ENCODE measurements around the gene TMC7.
"Not testable (repeated sequence)": the region's sequence is repeated elsewhere in the genome, so short reads cannot be mapped to it uniquely, and the experiment has no call there.

TMC7 gene

GRCh38 chr16:18983565-18984434 lies at the start of gene TMC7:
TMC7 (plus strand) TSS chr16:18983934; CDS start chr16:18984064, 130 bp downstream.
- peak; percentile 73 for DNase-seq

GRCh38 chr16:18936727-18937340 lies 46.9 kb upstream of the TMC7 start:
- no peak for DNase-seq

- DNase-seq: no peak
Measured at GRCh38 chr16:18937390-18937789, 46.3 kb upstream of the TMC7 start.

GRCh38 chr16:18938986-18939385 lies 44.7 kb upstream of the TMC7 start:
- no peak for DNase-seq

GRCh38 chr16:18941471-18941870 lies 42.3 kb upstream of the TMC7 start:
- no peak for DNase-seq

- DNase-seq: no peak
Measured at GRCh38 chr16:18942061-18942460, 41.7 kb upstream of the TMC7 start.

GRCh38 chr16:18943414-18943813 lies 40.3 kb upstream of the TMC7 start:
- no peak for DNase-seq

GRCh38 chr16:18945233-18945632 lies 38.5 kb upstream of the TMC7 start:
- no peak for DNase-seq

- no peak for DNase-seq
Measured at GRCh38 chr16:18948372-18949020, 35.2 kb upstream of the TMC7 start.

GRCh38 chr16:18950469-18951185 lies 33.1 kb upstream of the TMC7 start:
- DNase-seq: no peak

- DNase-seq: no peak
Measured at GRCh38 chr16:18953547-18953946, 30.2 kb upstream of the TMC7 start.

GRCh38 chr16:18955874-18956580 lies 27.7 kb upstream of the TMC7 start:
- not testable (repeated sequence) for DNase-seq

GRCh38 chr16:18956658-18957241 lies 27.0 kb upstream of the TMC7 start:
- not testable (repeated sequence) for DNase-seq

GRCh38 chr16:18958621-18959029 lies 25.1 kb upstream of the TMC7 start:
- no peak for DNase-seq

- DNase-seq: no peak
Measured at GRCh38 chr16:18959031-18959505, 24.7 kb upstream of the TMC7 start.

GRCh38 chr16:18965555-18965954 lies 18.2 kb upstream of the TMC7 start:
- DNase-seq: no peak

- DNase-seq: no peak
Measured at GRCh38 chr16:18966791-18967190, 16.9 kb upstream of the TMC7 start.

- DNase-seq: peak; percentile 42
Measured at GRCh38 chr16:18969050-18969854, 14.5 kb upstream of the TMC7 start.

- DNase-seq: no peak
Measured at GRCh38 chr16:18969855-18970240, 13.9 kb upstream of the TMC7 start.

- no peak for DNase-seq
Measured at GRCh38 chr16:18975109-18975508, 8.6 kb upstream of the TMC7 start.

- no peak for DNase-seq
Measured at GRCh38 chr16:18979936-18980335, 3.8 kb upstream of the TMC7 start.

All from kidney glomerular epithelial cell (primary cell).